SK-MEL-5 (cell line): ENCODE data around the gene BAIAP2. TPM values are rescaled to one million over a fixed set of nuclear protein-coding genes. Genes with fewer than 3 reads are reported as not detected.
"Not testable (repeated sequence)": the region's sequence is repeated elsewhere in the genome, so short reads cannot be mapped to it uniquely, and the experiment has no call there.

ENCODE experiments used
- DNase-seq: peaks from one replicate; pipeline ENCODE4 v3.0.0-alpha.2; 2016; ENCODE audit warnings: low read depth, low spot score
- in situ Hi-C: cut with HindIII; loops from 2 replicates; pipeline ENCODE4 v1.10.0; 2016; ENCODE audit warnings: low sequenced_read_pairs, high pct_unique_total_duplicates, low pct_unique_long_range_greater_than_20kb
- total RNA-seq: library from RNA; depleted of rRNA; stranded (reverse); fragments of >200 nt; shearing (Covaris generic); gene quantifications from 2 replicates; pipeline ENCODE4 v1.2.3, GENCODE V29; 2014

The BAIAP2 gene
- total RNA-seq, 1 experiment from 2014 or later, result 26.7 TPM

DNA sequence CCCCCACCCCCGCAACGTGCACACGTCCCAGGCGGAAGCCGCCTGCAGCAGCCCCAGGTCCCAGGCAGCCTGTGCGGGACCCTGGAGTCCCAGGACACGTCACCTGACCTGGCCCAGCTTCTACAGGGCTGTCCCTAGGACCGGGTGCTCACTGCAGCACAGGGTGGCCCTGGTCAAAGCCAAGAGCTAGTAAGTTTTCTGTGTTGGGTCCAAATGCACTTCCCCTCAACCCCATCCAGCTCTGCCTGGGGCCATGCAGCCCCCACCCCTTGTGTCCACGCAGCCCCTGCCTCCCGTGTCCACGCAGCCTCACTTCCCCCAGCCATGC lies 108.2 kb downstream of the BAIAP2 start:
- in situ Hi-C loops, result no loop called here
- DNase-seq, result no peak

DNA sequence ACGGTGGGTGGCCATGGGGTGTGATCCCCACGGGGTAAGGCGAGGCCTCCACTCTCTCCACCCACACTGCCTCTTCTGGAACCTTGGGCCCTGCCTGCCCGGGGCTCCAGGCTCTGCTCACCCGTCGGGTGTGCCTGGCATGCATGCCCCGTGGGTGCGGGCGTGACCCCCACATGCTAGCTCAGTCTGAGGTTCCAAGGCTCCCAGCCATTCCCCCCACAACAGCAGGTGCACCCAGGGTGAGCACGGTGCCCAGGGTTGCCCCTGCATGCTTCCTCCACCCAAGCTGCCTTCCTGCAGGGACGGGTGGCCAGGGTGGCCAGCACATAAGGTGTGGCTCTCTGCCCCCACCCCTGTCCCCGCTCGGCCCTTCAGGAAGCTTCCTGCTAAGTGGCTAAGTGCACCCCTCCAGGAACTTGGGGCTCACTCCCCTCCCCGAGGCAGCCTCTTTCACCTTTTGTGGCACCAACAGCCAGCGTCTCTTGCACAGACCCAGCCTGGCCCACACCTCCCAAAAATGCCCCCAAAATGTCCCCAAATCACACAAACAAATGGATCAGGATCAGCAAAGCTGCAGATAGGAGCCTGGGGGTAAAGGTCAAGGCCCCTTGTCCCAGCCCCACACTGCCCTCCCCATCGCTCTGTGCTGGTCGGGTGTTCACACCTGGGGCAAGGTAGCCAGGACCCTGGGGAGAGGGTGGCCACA lies 108.9 kb downstream of the BAIAP2 start:
- DNase-seq, result no peak
- in situ Hi-C loops, result no loop called here

DNA sequence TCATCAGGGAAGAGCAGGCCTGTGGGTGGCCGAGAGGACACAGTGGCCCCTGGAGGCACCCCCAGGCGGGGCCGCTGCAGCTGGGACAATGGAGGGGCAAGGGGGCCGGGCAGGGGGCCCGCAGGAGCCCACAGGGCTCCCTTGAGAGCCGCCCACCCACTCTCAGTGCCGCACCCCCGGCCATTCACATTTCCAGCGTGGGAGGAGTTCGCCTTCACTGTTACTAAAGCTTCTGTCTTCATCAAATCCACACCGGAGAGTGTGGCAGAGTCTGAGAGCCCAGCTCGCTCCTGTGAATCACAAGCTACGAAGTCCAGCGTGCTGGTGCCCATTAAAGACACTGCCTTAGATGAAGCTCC lies 109.5 kb downstream of the BAIAP2 start:
- no peak for DNase-seq
- in situ Hi-C loops, result no loop called here

DNA sequence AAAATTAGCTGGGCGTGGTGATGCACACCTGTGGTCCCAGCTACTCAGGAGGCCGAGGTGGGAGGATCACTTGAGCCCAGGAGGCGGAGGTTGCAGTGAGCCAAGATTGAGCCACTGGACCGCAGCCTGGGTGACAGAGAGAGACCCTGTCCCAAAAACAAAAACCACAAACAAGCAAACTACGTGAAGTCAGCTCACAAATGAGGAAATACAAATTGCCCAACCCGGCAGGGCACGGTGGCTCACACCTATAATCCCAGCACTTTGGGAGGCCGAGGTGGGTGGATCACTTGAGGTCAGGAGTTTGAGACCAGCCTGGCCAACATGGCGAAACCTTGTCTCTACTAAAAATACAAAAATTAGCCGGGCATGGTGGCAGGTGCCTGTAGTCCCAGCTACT lies 111.3 kb downstream of the BAIAP2 start:
- DNase-seq, in situ Hi-C loops: not testable (repeated sequence)

DNA sequence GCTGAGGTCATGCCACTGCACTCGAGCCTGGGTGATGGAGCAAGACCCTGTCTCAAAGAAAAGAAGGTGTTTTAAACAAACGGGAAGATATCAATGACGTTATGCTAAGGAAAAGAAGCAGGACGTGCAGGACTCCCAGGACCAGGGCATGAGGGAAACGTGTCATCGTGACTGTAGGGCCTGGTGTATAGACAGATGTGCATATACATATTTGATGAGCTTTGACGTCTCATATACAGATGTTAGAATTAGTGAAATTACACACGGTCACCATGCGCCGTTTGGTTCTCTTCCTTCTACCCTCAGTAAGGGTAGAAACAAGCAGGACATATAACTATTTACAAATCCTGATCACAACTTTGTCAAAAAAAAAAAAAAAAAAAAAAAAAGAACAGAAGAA lies 112.8 kb downstream of the BAIAP2 start:
- DNase-seq, result no peak
- in situ Hi-C loops, result no loop called here

DNA sequence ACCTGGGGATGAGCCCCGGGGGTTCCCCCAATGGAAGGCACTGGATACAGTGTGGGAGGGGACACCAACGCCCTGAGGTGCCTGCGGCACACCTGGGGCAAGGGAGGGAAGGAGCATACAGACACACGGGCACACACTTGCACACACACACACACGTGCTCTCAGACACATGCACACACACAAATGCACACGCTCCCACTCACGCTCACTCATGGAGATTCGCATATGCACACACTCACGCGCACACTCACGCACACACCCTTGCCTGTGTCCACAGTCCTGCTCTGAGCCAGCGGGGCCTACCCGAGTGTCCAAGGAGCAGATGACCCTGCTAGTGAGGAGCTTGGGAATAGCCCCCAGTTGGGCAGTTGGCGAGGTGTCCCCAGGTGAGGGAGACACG lies 113.6 kb downstream of the BAIAP2 start:
- in situ Hi-C loops, result no loop called here

DNA sequence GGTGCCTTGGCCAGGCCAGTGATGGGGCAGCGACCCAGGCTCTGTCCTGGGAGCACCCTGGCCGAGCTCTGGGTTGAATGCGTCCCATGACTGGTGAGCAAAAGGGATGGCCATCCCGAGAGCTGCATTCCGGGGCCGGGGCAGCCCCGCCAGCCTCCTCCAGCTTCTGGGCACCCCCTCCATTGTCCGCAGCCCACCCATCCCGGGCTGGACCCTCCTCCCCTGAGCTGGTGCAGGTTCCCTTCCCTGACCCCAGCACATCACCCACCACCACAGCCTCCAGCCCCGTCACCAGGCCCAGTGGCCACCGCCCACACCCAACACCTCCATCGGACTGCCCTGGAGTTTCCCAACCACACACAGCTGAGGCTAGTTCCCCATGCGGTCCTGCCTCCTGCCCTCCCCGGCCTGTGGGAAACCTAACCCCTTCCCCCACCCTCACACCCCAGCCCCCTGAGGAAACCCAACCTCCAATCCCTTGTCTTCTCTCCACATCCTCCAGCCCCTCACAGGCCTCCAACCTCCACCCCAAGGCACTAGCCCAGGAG lies 114.1 kb downstream of the BAIAP2 start:
- in situ Hi-C loops, result no loop called here
- DNase-seq, result no peak

More for the DNA sequence above, 113.6 kb downstream of the BAIAP2 start:
- DNase-seq, result no peak

DNA sequence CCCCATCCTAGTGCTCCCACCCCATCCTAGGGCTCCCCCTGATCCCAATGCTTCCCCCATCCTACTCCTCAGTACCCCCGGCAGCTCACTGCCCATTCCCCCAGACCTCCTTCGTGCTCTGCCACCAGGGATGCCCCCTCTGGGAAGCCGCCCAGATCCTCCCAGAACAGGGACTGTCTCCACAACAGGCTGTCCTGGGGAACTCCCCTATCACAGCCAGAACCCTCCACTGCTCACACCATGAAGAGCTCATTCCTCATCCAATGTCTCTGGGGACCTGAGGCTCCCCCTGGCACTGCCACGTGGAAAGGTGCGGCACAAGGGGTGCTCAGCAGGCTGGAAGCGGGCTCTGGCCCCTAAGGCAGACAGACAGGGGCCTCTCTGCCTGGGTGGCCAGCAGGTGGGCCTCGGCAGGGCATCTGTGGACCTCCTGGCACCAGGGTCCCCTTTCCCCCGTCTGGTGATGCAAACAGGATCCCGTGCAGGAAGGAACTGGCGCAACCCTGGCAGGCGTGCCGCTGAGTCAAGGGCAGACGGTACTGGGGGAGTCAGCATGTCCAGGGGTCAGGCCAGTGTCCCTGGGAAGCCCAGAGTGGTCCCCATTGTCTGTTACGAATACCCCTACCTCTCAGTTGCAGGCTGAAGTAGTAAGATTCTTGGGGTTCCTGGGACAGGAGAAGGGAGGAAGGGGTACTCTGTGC lies 115.6 kb downstream of the BAIAP2 start:
- in situ Hi-C loops, result no loop called here
- DNase-seq, result no peak

DNA sequence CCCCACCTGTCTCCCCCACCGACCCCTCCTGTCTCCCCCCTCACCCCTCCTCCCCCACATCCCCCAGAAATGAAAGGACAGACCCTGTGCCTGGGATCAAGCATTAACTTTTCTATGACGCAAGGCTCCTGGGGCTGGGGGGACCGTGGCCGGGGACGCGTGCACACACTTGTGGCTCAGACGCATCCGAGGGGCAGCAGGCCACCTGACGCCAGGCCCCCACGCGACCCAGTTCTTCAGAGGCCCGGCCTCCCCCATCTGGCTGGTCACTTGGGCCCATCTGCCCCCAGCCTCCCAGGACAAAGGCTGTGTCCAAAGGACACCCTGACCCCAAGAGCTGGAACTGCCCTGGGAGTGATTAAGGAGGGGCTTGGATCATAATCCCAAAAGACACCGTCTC lies 116.3 kb downstream of the BAIAP2 start:
- no peak for DNase-seq
- in situ Hi-C loops, result no loop called here

DNA sequence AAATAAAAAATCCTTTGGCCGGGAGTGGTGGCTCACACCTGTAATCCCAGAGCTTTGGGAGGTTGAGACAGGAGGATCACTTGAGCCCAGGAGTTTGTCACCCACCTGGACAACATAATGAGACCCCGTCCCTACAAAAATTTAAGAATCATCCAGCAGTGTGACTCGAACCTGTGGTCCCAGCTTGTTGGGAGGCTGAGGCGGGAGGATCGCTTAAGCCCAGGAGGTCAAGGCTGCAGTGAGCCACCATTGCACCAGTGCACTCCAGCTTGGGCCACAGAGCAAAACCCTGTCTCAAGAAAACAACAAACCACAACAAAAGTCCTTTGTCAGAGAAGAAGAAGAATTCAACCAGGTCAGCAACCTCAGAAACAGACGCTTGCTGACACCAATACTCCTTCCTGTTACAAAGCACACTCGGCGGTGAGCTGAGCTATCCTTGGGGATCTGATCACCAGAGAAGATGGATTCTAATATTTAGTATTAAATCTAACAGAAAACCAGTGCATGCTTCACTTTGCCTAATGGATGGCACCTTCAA lies 117.4 kb downstream of the BAIAP2 start:
- in situ Hi-C loops, result no loop called here

DNA sequence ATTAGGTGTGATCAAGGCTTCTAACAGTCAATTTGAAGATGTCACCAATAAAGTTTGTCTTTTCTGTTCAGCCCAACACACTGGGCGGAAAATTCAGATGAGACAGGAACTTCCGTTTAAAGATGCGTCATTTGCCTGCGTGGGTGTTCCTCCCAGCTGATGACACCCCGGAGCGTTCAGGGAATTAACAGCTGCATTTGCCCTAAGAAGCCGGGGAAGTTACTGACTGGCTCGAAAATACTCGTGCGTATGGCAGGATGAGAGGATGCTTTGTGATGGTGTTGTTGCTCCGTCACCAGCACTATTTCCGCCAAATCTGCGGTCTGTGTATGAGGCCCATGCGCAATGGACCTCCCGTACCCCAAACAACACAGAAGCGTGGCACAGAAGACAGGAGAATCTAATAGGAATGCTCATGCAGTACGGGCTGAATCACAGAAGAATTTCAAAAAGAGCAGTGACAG lies 118.4 kb downstream of the BAIAP2 start:
- DNase-seq, result peak; percentile 100
- in situ Hi-C loops, result no loop called here

More for the DNA sequence above, 117.4 kb downstream of the BAIAP2 start:
- peak; percentile 86 for DNase-seq

DNA sequence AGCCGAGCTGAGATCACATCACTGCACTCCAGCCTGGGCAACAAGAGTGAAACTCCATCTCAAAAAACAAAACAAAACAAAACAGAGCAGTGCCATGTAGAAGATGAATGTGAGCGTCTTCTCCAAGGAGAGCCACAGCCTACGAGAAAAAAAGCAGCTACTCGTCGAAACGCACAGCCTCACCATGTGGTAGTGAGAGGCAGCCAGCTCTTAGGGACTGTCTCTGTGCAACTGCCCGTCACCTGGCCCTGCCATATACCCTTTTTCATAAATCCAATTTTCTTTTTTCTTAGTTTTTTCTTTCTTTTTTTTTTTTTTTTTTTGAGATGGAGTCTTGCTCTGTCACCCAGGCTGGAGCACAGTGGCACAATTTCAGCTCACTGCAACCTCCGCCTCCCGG lies 119.1 kb downstream of the BAIAP2 start:
- DNase-seq, in situ Hi-C loops: not testable (repeated sequence)

DNA sequence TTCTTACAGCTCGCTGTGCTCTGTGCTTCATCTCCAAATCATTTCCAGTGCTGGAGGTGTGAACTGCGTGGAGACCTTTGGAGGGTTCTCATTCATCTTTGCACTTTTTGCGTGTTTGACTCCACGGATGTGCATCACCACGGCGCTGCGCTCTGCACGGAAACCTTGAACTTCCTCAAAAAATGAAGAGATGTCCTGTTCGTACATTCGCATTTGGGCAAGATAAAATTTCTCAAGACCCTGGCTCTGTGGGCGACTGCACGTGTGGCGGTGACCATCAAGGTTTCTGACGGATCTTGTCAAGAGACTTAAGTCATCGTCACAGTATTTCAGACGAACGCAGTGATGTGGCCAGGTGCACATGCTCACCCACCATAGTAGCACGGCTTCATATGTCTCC lies 120.0 kb downstream of the BAIAP2 start:
- in situ Hi-C loops, result no loop called here
- DNase-seq, result no peak

DNA sequence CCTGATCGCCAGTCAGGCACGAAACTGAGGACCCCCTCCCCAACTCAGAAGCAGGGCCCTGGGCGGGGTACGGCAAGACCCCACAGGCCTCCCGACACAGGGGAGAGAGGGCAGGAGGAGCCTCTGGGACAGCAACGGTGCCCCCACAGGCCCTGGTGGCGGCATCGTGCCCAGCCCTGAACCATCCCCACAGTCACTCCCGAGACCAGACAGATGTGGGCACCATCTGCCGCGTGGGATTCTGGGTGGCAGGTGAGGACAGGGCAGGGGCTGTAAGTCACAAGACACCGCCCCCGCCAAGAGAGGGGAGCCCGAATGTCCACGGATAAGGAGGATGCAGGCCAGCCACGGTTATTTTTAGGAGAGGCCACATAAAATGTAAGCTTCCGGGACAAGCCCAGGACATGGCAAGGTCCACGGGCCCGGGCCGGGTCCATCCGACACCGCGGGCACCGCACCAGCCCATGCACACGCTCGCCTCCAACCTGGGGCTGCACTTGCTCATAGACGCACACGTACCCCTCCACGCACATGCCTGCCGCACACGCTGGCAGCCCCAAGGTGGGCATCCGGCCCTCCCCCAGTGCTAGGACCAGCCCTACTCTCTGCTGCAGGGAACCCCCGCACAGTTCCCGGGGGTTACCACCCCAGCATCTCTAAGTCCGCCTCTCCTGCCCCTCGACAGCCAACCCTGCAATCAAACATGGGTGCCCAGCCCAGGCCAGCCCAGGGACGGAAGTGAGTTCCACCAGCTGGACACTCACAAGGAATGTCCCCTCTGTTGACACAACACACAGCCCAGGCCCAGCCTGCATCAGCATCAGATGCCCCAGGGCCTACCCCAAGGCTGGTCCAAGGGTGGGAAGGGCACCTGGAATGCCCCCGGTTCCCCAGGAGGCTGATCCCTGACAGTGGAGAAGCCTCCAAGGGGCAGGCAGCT lies 122.2 kb downstream of the BAIAP2 start:
- in situ Hi-C loops, result no loop called here
- no peak for DNase-seq

DNA sequence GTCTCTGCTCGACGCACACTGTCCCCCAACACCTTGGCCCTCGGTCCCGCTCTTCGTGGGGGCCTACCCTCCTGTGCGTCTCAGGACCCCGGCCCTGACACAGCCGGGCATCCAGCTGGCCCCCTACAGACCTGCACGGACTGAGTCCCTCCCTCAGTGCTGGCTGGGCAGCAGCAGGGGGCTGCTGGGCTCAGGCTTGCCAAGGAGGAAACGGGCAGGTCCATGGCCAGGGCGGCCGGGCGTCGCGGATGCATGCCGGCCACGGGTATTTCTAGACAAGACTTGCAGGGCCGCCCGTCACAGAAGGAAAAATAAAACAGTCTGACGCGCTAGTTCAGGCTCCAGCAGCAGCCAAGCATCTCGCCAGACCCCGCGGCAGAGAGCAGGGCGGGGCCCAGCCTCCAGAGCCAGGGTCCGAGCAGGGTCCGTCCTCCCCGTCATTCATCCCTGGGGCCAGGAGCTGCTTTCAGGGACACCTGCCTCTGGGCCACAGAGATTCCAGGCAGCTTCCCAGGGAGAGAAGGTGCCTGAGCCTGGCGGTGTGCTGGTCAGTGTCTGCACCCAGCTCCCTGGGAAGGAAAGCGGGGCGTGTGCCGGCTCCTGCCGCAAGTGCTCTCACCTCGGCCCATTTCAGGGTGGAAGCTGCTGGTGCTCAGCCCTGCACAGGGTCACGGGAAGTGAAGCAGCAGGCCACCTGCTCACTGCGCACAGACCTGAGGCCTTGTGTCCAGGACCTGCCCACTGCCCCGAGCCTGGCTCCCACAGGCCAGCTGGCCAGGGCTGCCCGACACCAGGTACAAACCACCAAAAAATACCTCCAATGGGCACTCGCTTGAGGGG lies 123.1 kb downstream of the BAIAP2 start:
- in situ Hi-C loops, result no loop called here
- no peak for DNase-seq

DNA sequence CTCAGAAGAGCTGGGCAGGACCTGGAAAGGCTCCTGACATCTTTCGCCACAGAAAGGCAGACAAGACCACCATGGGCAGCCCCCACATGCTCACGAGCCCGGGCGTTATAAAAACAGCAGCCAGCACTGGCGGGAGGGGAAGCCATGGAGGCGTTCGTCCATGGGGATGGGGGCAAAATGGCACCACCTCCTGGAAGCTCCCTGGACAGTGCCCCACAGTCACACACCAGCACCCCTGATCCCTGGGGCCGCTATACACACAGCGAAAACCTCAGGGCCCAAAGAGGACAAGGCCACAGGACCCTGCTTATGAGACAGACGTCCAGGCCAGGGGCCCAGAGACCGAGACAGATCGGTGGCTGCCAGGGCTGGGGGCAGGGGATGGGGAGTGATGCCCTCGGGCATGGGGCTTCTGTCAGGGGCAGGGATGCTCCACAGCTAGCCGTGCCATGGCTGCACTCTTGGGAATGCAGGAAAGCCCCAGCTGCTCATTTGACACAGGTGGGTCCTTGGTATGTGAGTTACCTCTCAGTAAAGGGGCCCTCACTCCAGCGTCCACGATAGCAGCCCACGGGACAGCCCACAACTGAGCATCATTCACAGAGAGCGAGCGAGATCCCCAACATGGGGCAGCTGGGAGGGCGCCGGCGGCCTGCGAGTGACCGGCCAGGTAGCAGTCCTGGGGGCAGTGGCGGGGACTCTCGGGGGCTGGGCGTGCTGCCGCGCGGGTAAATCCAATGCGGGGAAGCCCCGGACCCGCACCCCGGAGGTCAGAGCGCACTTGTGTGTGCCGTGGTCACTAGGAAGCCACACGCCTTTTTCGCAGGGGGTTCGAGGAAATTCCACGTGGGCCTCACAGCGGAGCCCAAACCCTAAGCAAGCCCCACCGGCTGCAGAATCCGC lies 124.0 kb downstream of the BAIAP2 start:
- no peak for DNase-seq
- in situ Hi-C loops, result no loop called here
